Measurements from ENCODE around the gene CRKL. TPM values are rescaled to one million over a fixed set of nuclear protein-coding genes. Genes with fewer than 3 reads are reported as not detected.

The CRKL gene
- total and polyA plus RNA-seq, 2 of the 4 experiments (the other 2 are of a cell fraction): 20.6 to 35.5 TPM

- peaks cover 96% of the 10 kb centered on the region for H4K20me1 ChIP-seq (ENCODE audit: insufficient read depth, low read length)
- H3K18ac ChIP-seq (ENCODE audit: low read depth, low read length): no peak overlapping the region
- peaks cover 5% of the 10 kb centered on the region for H3K36me3 ChIP-seq (ENCODE audit: control insufficient read depth, insufficient read depth, low read length)
- no peak overlapping the region for H3K27ac ChIP-seq (ENCODE audit: insufficient read depth, low read length)
- no peak overlapping the region for H4K5ac ChIP-seq (ENCODE audit: low read depth, low read length)
- H3K56ac ChIP-seq (ENCODE audit: extremely low read depth, insufficient read depth, low read length): no peak overlapping the region
- dilution Hi-C loops (cut with HindIII; ENCODE audit: low sequenced_read_pairs, unreplicated experiment) (no loop called here), intact Hi-C loops (cut with micrococcal nuclease) (no loop called here), in situ Hi-C loops (cut with MboI; ENCODE audit: low sequenced_read_pairs) (no loop called here)
- H2BK15ac ChIP-seq (ENCODE audit: low read depth, low read length): no peak overlapping the region
- 100% methylated on average over 1 of the region's 8 CpGs; no CpG with 5 or more reads in 1 of the 2 experiments for WGBS, 2 experiments (ENCODE audit: extremely low coverage in 2 of 2, insufficient read length in 1 of 2)
- no peak overlapping the region for H3K4me3 ChIP-seq (ENCODE audit: insufficient read depth, low read depth, low read length)
- CTCF ChIA-PET: interaction anchor here (1.1 kb wide), 1 partner anchor 26 kb away, joined by 3 read pairs; the partner anchor contains the start of gene CRKL
- H3K23ac ChIP-seq (ENCODE audit: low read depth, low read length): no peak overlapping the region
- peaks cover 9 to 79% of the 10 kb centered on the region in 2 experiments for H3K79me1 ChIP-seq (ENCODE audit: low read depth in 1 of 2, low read length in 2 of 2)
- no peak overlapping the region for H2BK5ac ChIP-seq (ENCODE audit: low read depth, low read length, poor library complexity, severe bottlenecking)
- BruUV-seq (replicated peaks): no TSS peak
- H3K27me3 ChIP-seq (ENCODE audit: control insufficient read depth, insufficient read depth, low read length): no peaks in the 10 kb centered on the region
- H2BK120ac ChIP-seq (ENCODE audit: low read depth, low read length): no peak overlapping the region
- no peak overlapping the region for H4K91ac ChIP-seq (ENCODE audit: insufficient read depth, low read depth, low read length)
- H3K9me3 ChIP-seq (ENCODE audit: control insufficient read depth, insufficient read depth, low read length): no peaks in the 10 kb centered on the region
- TF ChIP-seq NFE2L2 (IDR thresholded peaks at IDR 0.05; ENCODE audit: low read depth, low read length): no peak
- TF ChIP-seq CEBPB (IDR thresholded peaks at IDR 0.05; ENCODE audit: low read depth, low read length): no peak
- no peak for TF ChIP-seq MAZ (IDR thresholded peaks at IDR 0.05; ENCODE audit: borderline replicate concordance, low read depth, low read length)
- H2AFZ ChIP-seq (replicated peaks; ENCODE audit: low read length, poor library complexity): no peak overlapping the region
- H3K9ac ChIP-seq (ENCODE audit: low read depth, low read length): no peak overlapping the region
- no peak overlapping the region for H2BK20ac ChIP-seq (ENCODE audit: low read depth, low read length)
- H2AK9ac ChIP-seq (replicated peaks; ENCODE audit: low read depth, low read length, poor library complexity): no peak overlapping the region
- H2AK5ac ChIP-seq (ENCODE audit: low read depth, low read length): no peak overlapping the region
- DNase-seq: no peak
- POLR2A ChIA-PET (ENCODE audit: unreplicated experiment): no interaction called here
- no peak overlapping the region for H3K14ac ChIP-seq (replicated peaks; ENCODE audit: low read depth, low read length)
- no peak overlapping the region for H3K4me2 ChIP-seq (ENCODE audit: low read depth, low read length)
- ATAC-seq (ENCODE audit: low read depth): no peak
- H3K4me1 ChIP-seq (ENCODE audit: control insufficient read depth, insufficient read depth, low read length): peaks cover 9% of the 10 kb centered on the region
- no peak overlapping the region for H3K4ac ChIP-seq (ENCODE audit: low read depth, low read length)
- H4K8ac ChIP-seq (ENCODE audit: low read depth in 2 of 2, low read length in 2 of 2): no peak overlapping the region
- H3K9me1 ChIP-seq (ENCODE audit: insufficient read depth, low read length): peaks cover 25% of the 10 kb centered on the region
These were observed 26.1 kb downstream of the CRKL start for GRCh38 chr22:20943104-20943933.

Measured in IMR-90 (cell line).